GM12878 (cell line): ENCODE results near the gene SFPQ. TPM values are rescaled to one million over a fixed set of nuclear protein-coding genes. Genes with fewer than 3 reads are reported as not detected.

Experiments
- ATAC-seq: fragments of 200-7000 bp; cut with Tn5 transposase; 3 replicates; pipeline ENCODE4 v1.9.1; 2020; ENCODE audit warnings: mild to moderate bottlenecking, moderate library complexity
- BruUV-seq: library from RNA; stranded (reverse); fragments of 400-500 nt; replicated peaks from 2 replicates; lab custom pipeline; 2021; lab: Mats Ljungman, UMichigan
- CTCF ChIA-PET: fragments of 300-600 bp; sonication (Branson Sonifier 250); formaldehyde crosslinking; extraction: SDS; loops from one replicate; lab custom pipeline; 2021; ENCODE audit warnings: inconsistent platforms; lab: Yijun Ruan, JAX
- POLR2A ChIA-PET: fragments of 350-600 bp; formaldehyde crosslinking; extraction: SDS; loops from one replicate; lab custom pipeline; 2021; ENCODE audit warnings: inconsistent platforms; lab: Charles Lee
- RAD21 ChIA-PET: fragments of 300-600 bp; sonication (Branson Sonifier 250); formaldehyde crosslinking; loops from one replicate; lab custom pipeline; 2023; ENCODE audit warnings: antibody characterized with exemption; ENCODE audit not compliant: unreplicated experiment; lab: Charles Lee
- SMC1A ChIA-PET: fragments of 300-600 bp; sonication (Branson Sonifier 250); formaldehyde crosslinking; loops from one replicate; lab custom pipeline; 2023; ENCODE audit not compliant: unreplicated experiment, uncharacterized antibody; lab: Charles Lee
- DNase-seq: peaks from one replicate; pipeline ENCODE4 v3.0.0-alpha.2; 2011; ENCODE audit warnings: low read depth, low spot score
- FAIRE-seq: peaks from 3 replicates; lab custom pipeline; 2011; peaks lifted over from hg19 to GRCh38; lab: Jason Lieb, UNC
- H2AFZ ChIP-seq: 2 replicates; pipeline ENCODE4 v1.6.0; 2011; ENCODE audit warnings: low read depth, low read length, control low read depth; ENCODE audit not compliant: control insufficient read depth
- H3K27ac ChIP-seq: 2 replicates; pipeline ENCODE4 v1.5.1; 2011; ENCODE audit warnings: control low read depth; ENCODE audit not compliant: control insufficient read depth, insufficient read depth
- H3K27me3 ChIP-seq, 2 experiments: replicated peaks in 1 of 2; 2 replicates each; pipeline versions ENCODE4 v1.6.0 to v1.6.1; 2011; ENCODE audit warnings: low read length in 1 of 2; ENCODE audit not compliant: control insufficient read depth in 2 of 2, insufficient read depth in 2 of 2
- H3K36me3 ChIP-seq, 2 experiments: 2 replicates each; pipeline ENCODE4 v1.5.1; 2011; ENCODE audit warnings: low read length in 1 of 2; ENCODE audit not compliant: control insufficient read depth in 2 of 2, insufficient read depth in 2 of 2
- H3K4me1 ChIP-seq: 2 replicates; pipeline ENCODE4 v1.6.1; 2011; ENCODE audit warnings: mild to moderate bottlenecking, low read length, moderate library complexity, mixed read lengths; ENCODE audit not compliant: control insufficient read depth, insufficient read depth
- H3K4me2 ChIP-seq: 2 replicates; pipeline ENCODE4 v1.6.0; 2011; ENCODE audit warnings: control low read depth; ENCODE audit not compliant: control insufficient read depth, insufficient read depth
- H3K4me3 ChIP-seq: fragments of 200-600 bp; sonication (generic); 2 replicates; pipeline ENCODE4 v1.5.1; 2016
- H3K79me2 ChIP-seq: 2 replicates; pipeline ENCODE4 v1.6.0; 2011; ENCODE audit warnings: low read length; ENCODE audit not compliant: control insufficient read depth, insufficient read depth
- H3K9ac ChIP-seq: 2 replicates; pipeline ENCODE4 v1.8.0; 2011; ENCODE audit warnings: low read length, control low read depth, mixed read lengths; ENCODE audit not compliant: control insufficient read depth, insufficient read depth
- H3K9me3 ChIP-seq: replicated peaks from 3 replicates; pipeline ENCODE4 v1.5.1; 2011; ENCODE audit warnings: mild to moderate bottlenecking, low read length; ENCODE audit not compliant: control insufficient read depth, insufficient read depth
- H4K20me1 ChIP-seq: 2 replicates; pipeline ENCODE4 v1.6.0; 2011; ENCODE audit not compliant: control insufficient read depth, insufficient read depth
- IRF4 ChIP-seq: IDR thresholded peaks from 2 replicates; pipeline ENCODE4 v1.6.1; 2011; ENCODE audit warnings: low read depth, low read length
- NFYA ChIP-seq: IDR thresholded peaks from 2 replicates; pipeline ENCODE4 v1.6.1; 2011; ENCODE audit warnings: low read depth, mild to moderate bottlenecking, low read length, improper control_type of control experiment, borderline replicate concordance
- SUPT20H ChIP-seq: IDR thresholded peaks from 2 replicates; pipeline ENCODE4 v1.6.1; 2011; ENCODE audit warnings: low read depth, mild to moderate bottlenecking, low read length, moderate library complexity, borderline replicate concordance; ENCODE audit not compliant: control insufficient read depth
- TBL1XR1 ChIP-seq: IDR thresholded peaks from 2 replicates; pipeline ENCODE4 v1.6.1; 2012; ENCODE audit warnings: low read depth, low read length, improper control_type of control experiment
- WGBS: methylation state at CpG from one replicate; pipeline ENCODE4 v1.1.6; 2016; ENCODE audit warnings: low lambda C conversion rate; ENCODE audit not compliant: insufficient replicate concordance, insufficient coverage; ENCODE audit errors: missing lambda C conversion rate; 5-methylcytosine and 5-hydroxymethylcytosine counted together
- in situ Hi-C: fragments of 300-500 bp; cut with MboI; formaldehyde crosslinking; loops from 9 replicates; pipeline ENCODE4 v1.14.3; 2018; ENCODE audit warnings: mixed read lengths
- intact Hi-C: fragments of 100-400 bp; cut with micrococcal nuclease; formaldehyde crosslinking; loops from one replicate; pipeline ENCODE4 v1.14.2; 2022; ENCODE audit not compliant: unreplicated experiment
- polyA plus RNA-seq, 11 experiments: library from polyadenylated mRNA; depleted of rRNA in 4 of 11; unstranded in 6 of 11; stranded (reverse) in 5 of 11; fragments of >200 nt; fragmentation: Nextera tagmentation in 4 of 11; fragmentation: Illumina TruSeq in 1 of 11; extraction: Ambion mirVana in 4 of 11; extraction: Trizol in 1 of 11; gene quantifications; 1 replicate in 1 of 11; 2 replicates in 10 of 11; pipeline versions ENCODE4 v1.2.1 to v1.2.3, GENCODE V29; 2011 to 2016; ENCODE audit warnings: inconsistent platforms in 2 of 11, missing spikeins in 2 of 11, low read depth in 1 of 11
- total RNA-seq, 4 experiments: library from RNA; depleted of rRNA in 3 of 4; stranded (reverse); fragments of >200 nt in 3 of 4; fragmentation: Illumina TruSeq in 1 of 4; extraction: Trizol in 1 of 4; gene quantifications; 2 replicates each; pipeline versions ENCODE4 v1.2.1 to v1.2.3, GENCODE V29; 2013 to 2021
- TF ChIP-seq, protein P1 (sequence below): fragments of 450-650 bp; IDR thresholded peaks from 2 replicates; pipeline ENCODE4 v1.6.1; 2016; ENCODE audit warnings: mild to moderate bottlenecking
- TF ChIP-seq, protein P2 (sequence below): fragments of 450-650 bp; IDR thresholded peaks from 2 replicates; pipeline ENCODE4 v1.6.1; 2016; ENCODE audit warnings: mild to moderate bottlenecking
- TF ChIP-seq, protein P3 (sequence below): fragments of 450-650 bp; IDR thresholded peaks from 2 replicates; pipeline ENCODE4 v1.6.1; 2017; ENCODE audit warnings: low read depth, mild to moderate bottlenecking, moderate library complexity
- TF ChIP-seq, protein P4 (sequence below): IDR thresholded peaks from 2 replicates; pipeline ENCODE4 v1.6.1; 2011; ENCODE audit warnings: mild to moderate bottlenecking, low read depth, low read length, moderate library complexity; ENCODE audit not compliant: insufficient replicate concordance

SFPQ gene
- total and polyA plus RNA-seq, 10 of the 15 experiments (the other 5 are each of a cell fraction or from before 2014, with no cell fraction given) = 78.5 to 559 (median 199) TPM

DNA sequence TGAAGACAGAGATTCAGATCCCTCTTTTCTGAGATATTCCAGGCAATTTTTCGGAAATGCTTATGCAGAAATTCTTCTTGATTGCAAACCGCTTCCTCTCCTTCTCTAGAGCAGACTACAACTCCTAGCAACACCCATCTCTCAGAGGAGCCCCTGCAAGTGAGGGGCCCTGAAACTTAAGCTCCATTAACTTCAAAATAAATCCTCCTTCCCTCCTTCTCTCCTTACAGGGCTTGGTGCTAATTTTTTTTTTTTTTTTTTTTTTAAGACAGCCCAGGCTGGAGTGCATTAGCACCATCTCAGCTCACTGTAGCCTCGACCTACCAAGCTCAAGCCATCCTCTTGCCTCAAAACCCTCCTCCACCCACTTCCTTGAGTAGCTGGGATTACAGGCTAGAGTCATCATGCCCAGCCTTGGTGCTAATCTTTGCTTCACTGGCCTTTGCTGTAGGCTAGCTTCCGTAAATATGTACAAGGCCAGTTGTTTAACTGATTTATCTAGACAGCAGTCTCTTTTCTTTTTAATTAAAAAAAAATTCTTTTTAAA lies 30.2 kb upstream of the SFPQ start:
- intact Hi-C loops = no loop called here
- TF ChIP-seq, protein P1, sequence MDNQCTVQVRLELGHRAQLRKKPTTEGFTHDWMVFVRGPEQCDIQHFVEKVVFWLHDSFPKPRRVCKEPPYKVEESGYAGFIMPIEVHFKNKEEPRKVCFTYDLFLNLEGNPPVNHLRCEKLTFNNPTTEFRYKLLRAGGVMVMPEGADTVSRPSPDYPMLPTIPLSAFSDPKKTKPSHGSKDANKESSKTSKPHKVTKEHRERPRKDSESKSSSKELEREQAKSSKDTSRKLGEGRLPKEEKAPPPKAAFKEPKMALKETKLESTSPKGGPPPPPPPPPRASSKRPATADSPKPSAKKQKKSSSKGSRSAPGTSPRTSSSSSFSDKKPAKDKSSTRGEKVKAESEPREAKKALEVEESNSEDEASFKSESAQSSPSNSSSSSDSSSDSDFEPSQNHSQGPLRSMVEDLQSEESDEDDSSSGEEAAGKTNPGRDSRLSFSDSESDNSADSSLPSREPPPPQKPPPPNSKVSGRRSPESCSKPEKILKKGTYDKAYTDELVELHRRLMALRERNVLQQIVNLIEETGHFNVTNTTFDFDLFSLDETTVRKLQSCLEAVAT = no peak

DNA sequence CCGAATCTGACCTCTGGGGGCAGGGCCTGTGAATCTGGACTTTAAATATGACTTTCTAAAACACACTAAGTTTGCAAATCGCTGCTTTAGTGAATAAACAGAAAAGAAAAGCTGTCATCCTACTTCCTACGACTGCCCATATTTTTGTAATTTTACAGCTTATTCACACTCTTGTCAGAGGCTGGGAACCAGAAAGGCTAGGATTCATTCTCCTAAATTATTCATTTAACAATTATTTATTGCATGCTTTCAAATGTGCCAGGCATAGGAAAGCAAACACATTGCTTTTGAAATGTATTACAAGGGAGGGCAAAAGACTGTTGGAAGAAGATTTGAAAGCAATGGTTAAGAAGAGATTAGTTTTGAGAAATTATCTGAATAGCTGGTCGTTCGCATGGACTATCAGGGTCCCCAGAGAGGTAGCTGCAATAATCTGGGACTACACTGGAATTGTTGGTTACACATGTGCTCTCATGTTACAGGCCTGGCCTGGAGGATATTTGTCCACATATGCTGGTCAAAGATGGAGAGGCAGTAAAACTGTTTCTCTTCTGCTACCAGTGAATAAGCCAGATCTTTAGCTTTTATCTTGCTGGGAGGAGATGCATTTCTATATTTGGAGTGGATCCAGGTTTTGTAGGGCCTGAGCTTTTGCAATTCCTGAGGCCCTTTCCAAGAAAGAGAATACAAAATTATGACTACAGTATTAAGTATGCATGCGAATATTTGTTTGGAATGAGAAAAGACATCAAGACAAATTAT lies 29.6 kb upstream of the SFPQ start:
- no peak for DNase-seq
- H2AFZ ChIP-seq = no peak overlapping the region; the same call in 1 of the 2 replicates
- TF ChIP-seq TBL1XR1 = no peak
- TF ChIP-seq, protein P2, sequence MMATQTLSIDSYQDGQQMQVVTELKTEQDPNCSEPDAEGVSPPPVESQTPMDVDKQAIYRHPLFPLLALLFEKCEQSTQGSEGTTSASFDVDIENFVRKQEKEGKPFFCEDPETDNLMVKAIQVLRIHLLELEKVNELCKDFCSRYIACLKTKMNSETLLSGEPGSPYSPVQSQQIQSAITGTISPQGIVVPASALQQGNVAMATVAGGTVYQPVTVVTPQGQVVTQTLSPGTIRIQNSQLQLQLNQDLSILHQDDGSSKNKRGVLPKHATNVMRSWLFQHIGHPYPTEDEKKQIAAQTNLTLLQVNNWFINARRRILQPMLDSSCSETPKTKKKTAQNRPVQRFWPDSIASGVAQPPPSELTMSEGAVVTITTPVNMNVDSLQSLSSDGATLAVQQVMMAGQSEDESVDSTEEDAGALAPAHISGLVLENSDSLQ = no peak
- TF ChIP-seq, protein P3, sequence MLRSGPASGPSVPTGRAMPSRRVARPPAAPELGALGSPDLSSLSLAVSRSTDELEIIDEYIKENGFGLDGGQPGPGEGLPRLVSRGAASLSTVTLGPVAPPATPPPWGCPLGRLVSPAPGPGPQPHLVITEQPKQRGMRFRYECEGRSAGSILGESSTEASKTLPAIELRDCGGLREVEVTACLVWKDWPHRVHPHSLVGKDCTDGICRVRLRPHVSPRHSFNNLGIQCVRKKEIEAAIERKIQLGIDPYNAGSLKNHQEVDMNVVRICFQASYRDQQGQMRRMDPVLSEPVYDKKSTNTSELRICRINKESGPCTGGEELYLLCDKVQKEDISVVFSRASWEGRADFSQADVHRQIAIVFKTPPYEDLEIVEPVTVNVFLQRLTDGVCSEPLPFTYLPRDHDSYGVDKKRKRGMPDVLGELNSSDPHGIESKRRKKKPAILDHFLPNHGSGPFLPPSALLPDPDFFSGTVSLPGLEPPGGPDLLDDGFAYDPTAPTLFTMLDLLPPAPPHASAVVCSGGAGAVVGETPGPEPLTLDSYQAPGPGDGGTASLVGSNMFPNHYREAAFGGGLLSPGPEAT = no peak
- no peak for TF ChIP-seq NFYA
- TF ChIP-seq, protein P4, sequence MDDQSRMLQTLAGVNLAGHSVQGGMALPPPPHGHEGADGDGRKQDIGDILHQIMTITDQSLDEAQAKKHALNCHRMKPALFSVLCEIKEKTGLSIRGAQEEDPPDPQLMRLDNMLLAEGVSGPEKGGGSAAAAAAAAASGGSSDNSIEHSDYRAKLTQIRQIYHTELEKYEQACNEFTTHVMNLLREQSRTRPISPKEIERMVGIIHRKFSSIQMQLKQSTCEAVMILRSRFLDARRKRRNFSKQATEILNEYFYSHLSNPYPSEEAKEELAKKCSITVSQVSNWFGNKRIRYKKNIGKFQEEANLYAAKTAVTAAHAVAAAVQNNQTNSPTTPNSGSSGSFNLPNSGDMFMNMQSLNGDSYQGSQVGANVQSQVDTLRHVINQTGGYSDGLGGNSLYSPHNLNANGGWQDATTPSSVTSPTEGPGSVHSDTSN = no peak
- TF ChIP-seq IRF4 = no peak
- no peak for TF ChIP-seq SUPT20H

More for the DNA sequence above, 30.2 kb upstream of the SFPQ start:
- Histone ChIP-seq H3K9ac (no peak overlapping the region), H3K79me2 (no peaks in the 10 kb centered on the region), H3K4me1 (no peaks in the 10 kb centered on the region), H3K27ac (no peak overlapping the region), H3K4me3 (no peak overlapping the region), H4K20me1 (no peaks in the 10 kb centered on the region), H3K27me3 (no peaks in the 10 kb centered on the region), H2AFZ (no peak overlapping the region), H3K36me3 (no peaks in the 10 kb centered on the region), H3K9me3 (no peaks in the 10 kb centered on the region), H3K4me2 (no peak overlapping the region)
- 69% methylated on average over 4 of the region's 4 CpGs for WGBS
- RAD21 ChIA-PET = no interaction called here
- CTCF ChIA-PET = interaction anchor here (0.6 to 1.9 kb wide), 6 partner anchors 21 to 492 kb away, joined by 3 to 6 read pairs (median 4); no protein-coding TSS in a partner anchor
- FAIRE-seq = no peak
- ATAC-seq = no peak
- in situ Hi-C loops = no loop called here
- BruUV-seq = no TSS peak
- SMC1A ChIA-PET = interaction anchor here (0.6 kb wide), 2 partner anchors 57 to 188 kb away, joined by 3 read pairs; no protein-coding TSS in a partner anchor
- no peak for DNase-seq
- POLR2A ChIA-PET = no interaction called here

More for the DNA sequence above, 29.6 kb upstream of the SFPQ start:
- no peaks in the 10 kb centered on the region for H3K79me2 ChIP-seq
- ATAC-seq (no peak), FAIRE-seq (no peak)
- ChIA-PET SMC1A (interaction anchor here (0.6 to 1.5 kb wide), 2 partner anchors 46 to 188 kb away, joined by 3 read pairs; partner anchors contain the start of gene ZMYM4), CTCF (interaction anchor here (0.6 to 1.9 kb wide), 7 partner anchors 20 to 493 kb away, joined by 3 to 6 read pairs (median 4); no protein-coding TSS in a partner anchor), RAD21 (interaction anchor here (1.0 kb wide), 1 partner anchor 228 kb away, joined by 3 read pairs; no protein-coding TSS in a partner anchor), POLR2A (interaction anchor here (0.8 kb wide), 1 partner anchor 34 kb away, joined by 3 read pairs; no protein-coding TSS in a partner anchor)
- H3K9me3 ChIP-seq = no peaks in the 10 kb centered on the region
- H4K20me1 ChIP-seq = no peaks in the 10 kb centered on the region
- intact Hi-C loops = no loop called here
- H3K4me2 ChIP-seq = no peak overlapping the region
- H3K27me3 ChIP-seq = no peaks in the 10 kb centered on the region
- BruUV-seq = no TSS peak
- H3K36me3 ChIP-seq = no peaks in the 10 kb centered on the region
- 53% methylated on average over 6 of the region's 6 CpGs for WGBS
- no peak overlapping the region for H3K4me3 ChIP-seq
- H3K9ac ChIP-seq = no peak overlapping the region
- in situ Hi-C loops = no loop called here
- no peaks in the 10 kb centered on the region for H3K4me1 ChIP-seq
- no peak overlapping the region for H3K27ac ChIP-seq
